GM18520 (cell line): ENCODE measurements around the gene CNPPD1.

Experiments used
- ATAC-seq: cut with Tn5 transposase; IDR thresholded peaks from one replicate; pipeline ENCODE4 v1.9.1; 2021; ENCODE audit not compliant: unreplicated experiment

Gene CNPPD1

GRCh38 chr2:219176818-219177551, at the start of gene CNPPD1:
TSS of gene CNPPD1 (minus strand) at chr2:219176925. CDS start at chr2:219176828, 97 bp downstream.
- peak; percentile 61 for ATAC-seq

- no peak for ATAC-seq
Measured at GRCh38 chr2:219225350-219225749, 48.6 kb upstream of the CNPPD1 start.

- ATAC-seq: no peak
Measured at GRCh38 chr2:219223831-219224610, 47.3 kb upstream of the CNPPD1 start.

- no peak for ATAC-seq
Measured at GRCh38 chr2:219221957-219222518, 45.3 kb upstream of the CNPPD1 start.

GRCh38 chr2:219220652-219221402, 44.1 kb upstream of the CNPPD1 start:
- ATAC-seq: no peak

- ATAC-seq: no peak
Measured at GRCh38 chr2:219219784-219220532, 43.2 kb upstream of the CNPPD1 start.

GRCh38 chr2:219218732-219219701, 42.3 kb upstream of the CNPPD1 start, which contains the start of gene ABCB6:
TSS of gene ABCB6 (minus strand) at chr2:219218958. CDS start at chr2:219218673, 285 bp downstream.
- ATAC-seq: peak; percentile 57

GRCh38 chr2:219218217-219218731, 41.5 kb upstream of the CNPPD1 start:
- ATAC-seq: peak; percentile 11

- no peak for ATAC-seq
Measured at GRCh38 chr2:219216535-219216915, 39.8 kb upstream of the CNPPD1 start.

- no peak for ATAC-seq
Measured at GRCh38 chr2:219215871-219216534, 39.3 kb upstream of the CNPPD1 start.

GRCh38 chr2:219214786-219215185, 38.1 kb upstream of the CNPPD1 start:
- no peak for ATAC-seq

GRCh38 chr2:219214141-219214540, 37.4 kb upstream of the CNPPD1 start:
- no peak for ATAC-seq

GRCh38 chr2:219213486-219214071, 36.9 kb upstream of the CNPPD1 start:
- no peak for ATAC-seq

GRCh38 chr2:219213026-219213415, 36.3 kb upstream of the CNPPD1 start:
- ATAC-seq: no peak

- ATAC-seq: no peak
Measured at GRCh38 chr2:219210886-219211362, 34.2 kb upstream of the CNPPD1 start.

GRCh38 chr2:219210196-219210885, 33.6 kb upstream of the CNPPD1 start:
- no peak for ATAC-seq
